Skeletal muscle tissue (tissue), 4 donors: ENCODE measurements around the gene ZFR. TPM values are rescaled to one million over a fixed set of nuclear protein-coding genes. Genes with fewer than 3 reads are reported as not detected.
"Not testable (repeated sequence)": the region's sequence is repeated elsewhere in the genome, so short reads cannot be mapped to it uniquely, and the experiment has no call there.

ENCODE experiments used
- H3K27ac ChIP-seq: one replicate; pipeline ENCODE4 v1.7.0; 2013; ENCODE audit warnings: mild to moderate bottlenecking, low read depth, low read length, inconsistent platforms
- H3K27me3 ChIP-seq, 3 donors: one replicate each; pipeline ENCODE4 v1.7.0; 2013; ENCODE audit warnings: low read length in 3 of 3; ENCODE audit not compliant: control insufficient read depth in 3 of 3, insufficient read depth in 3 of 3
- H3K36me3 ChIP-seq, 3 donors: one replicate each; pipeline ENCODE4 v1.7.0; 2013; ENCODE audit warnings: low read length in 3 of 3; ENCODE audit not compliant: control insufficient read depth in 3 of 3, insufficient read depth in 3 of 3
- H3K4me1 ChIP-seq, 3 donors: one replicate each; pipeline ENCODE4 v1.7.0; 2013; ENCODE audit warnings: low read length in 3 of 3, mild to moderate bottlenecking in 3 of 3; ENCODE audit not compliant: control insufficient read depth in 3 of 3, insufficient read depth in 3 of 3
- H3K4me3 ChIP-seq, 3 donors: one replicate each; pipeline ENCODE4 v1.7.0; 2013; ENCODE audit warnings: low read length in 3 of 3
- H3K9ac ChIP-seq, 3 donors: one replicate each; pipeline ENCODE4 v1.7.0; 2013; ENCODE audit warnings: low read length in 3 of 3, mild to moderate bottlenecking in 3 of 3, moderate library complexity in 2 of 3, low read depth in 1 of 3
- H3K9me3 ChIP-seq, 3 donors: one replicate each; pipeline ENCODE4 v1.7.0; 2013; ENCODE audit warnings: low read length in 3 of 3; ENCODE audit not compliant: control insufficient read depth in 3 of 3
- total RNA-seq: library from RNA; depleted of rRNA; stranded (reverse); fragments of >200 nt; gene quantifications from one replicate; pipeline ENCODE4 v1.2.3, GENCODE V29; 2014
- donor health status: Osteomylitis.

ZFR gene
- total RNA-seq, 1 donor from 2014 or later: 67.8 TPM

DNA sequence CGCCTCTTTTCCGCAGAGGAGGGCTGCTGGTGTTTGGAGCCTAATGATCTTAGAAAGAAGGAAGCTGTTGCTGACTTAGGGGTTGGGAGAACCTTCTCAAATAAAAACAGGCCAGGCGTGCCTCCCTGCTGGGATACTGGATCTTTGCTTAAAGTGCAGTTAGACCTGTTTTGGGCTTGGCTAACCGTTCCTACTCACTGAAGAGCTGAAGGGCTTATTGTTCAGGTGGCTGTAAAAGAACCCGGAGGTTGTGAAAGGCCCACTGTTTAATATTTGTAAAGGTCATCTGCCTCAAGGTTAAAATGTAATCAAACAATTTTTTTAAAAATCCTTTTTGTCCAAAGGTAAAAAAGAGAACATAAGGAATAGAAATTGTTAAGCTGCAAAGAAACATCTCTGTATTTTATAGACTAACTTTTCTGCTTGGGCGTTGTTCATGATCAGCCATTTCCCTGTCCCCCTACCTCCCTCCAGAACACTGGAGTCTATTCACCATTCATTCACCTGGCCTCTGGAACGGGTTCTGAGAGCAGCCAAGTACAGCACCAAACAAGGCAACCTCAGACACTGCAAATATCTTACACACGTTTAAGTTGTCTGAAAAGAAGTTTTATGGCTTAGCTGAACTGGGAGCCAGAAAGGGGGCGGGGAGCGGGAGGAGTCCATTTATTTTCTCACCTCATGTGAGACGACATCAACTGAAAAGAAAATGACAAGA, 113.2 kb downstream of the ZFR start:
- Histone ChIP-seq H3K27me3 (no peaks in the 10 kb centered on the region), H3K4me1 (peaks cover 0 to 4% (median 0%) of the 10 kb centered on the region in 3 donors), H3K9ac (no peak overlapping the region), H3K27ac (no peak overlapping the region), H3K36me3 (no peaks in the 10 kb centered on the region), H3K9me3 (no peaks in the 10 kb centered on the region), H3K4me3 (no peak overlapping the region)

DNA sequence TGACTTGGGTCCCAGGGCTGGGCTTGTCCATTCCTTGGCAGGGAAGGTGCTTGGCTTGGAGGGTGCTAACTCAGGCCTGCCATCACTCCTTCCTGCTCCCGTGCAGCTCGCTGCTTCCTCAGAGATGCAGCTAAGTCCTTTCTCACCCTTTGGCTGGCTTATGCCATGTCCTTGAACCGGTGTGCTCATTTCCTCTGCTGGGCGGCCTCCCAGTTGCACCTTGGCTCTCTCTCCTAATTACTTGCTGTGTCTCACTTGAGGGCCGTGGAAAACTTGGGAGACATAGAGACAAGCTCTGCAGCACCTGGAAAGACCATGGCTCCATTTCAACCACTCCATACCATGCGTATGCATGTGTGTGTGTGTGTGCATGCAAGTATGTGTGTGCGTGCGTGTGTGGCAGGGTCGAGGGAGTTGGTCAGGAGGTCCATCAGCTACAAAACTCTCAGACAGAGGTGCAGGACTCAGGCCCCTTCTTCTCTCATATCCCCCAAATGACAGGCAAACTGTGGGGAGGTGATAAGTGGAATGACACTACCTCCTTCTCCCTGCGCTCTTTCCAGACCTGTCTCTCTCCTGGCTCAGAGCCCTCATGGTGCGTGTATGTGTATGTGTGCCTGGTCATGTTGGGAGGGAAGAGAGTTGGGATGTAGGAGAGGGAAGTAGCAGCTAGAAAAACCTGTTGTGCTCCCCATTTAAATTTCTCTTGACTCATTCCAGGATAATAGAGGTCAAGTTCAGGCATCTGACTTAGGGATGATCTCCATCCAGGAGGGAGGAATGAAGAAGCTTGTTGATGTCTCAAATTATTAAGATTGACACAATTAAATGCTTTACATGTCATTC, 114.2 kb downstream of the ZFR start:
- no peaks in the 10 kb centered on the region for H3K27me3 ChIP-seq
- H3K4me3 ChIP-seq: no peak overlapping the region
- H3K36me3 ChIP-seq: no peaks in the 10 kb centered on the region
- no peaks in the 10 kb centered on the region for H3K9me3 ChIP-seq
- no peak overlapping the region for H3K27ac ChIP-seq
- H3K9ac ChIP-seq: no peak overlapping the region
- H3K4me1 ChIP-seq: peaks cover 0 to 4% (median 0%) of the 10 kb centered on the region in 3 donors

DNA sequence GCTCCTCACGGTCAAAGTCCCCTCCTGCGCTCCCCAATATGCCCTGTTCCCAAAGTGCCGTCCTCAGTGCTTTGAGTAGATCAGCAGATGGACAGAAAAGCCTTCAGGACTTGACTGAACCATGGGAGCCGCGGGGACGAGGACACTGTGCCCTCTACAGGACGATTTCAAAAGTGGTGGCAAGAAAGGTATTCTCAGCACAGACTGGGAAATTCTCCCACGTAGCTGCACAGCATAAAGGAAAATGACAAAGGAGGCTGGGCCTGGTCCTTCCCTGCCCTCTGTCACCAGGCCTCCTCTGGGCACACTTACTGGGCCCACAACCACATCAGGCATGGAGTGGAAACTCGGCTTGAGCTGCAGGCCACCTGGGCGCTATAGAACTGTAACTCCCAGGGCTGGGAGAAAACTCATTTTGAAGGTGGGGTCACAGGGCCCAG, 115.1 kb downstream of the ZFR start:
- no peak overlapping the region for H3K4me3 ChIP-seq
- H3K9me3 ChIP-seq: no peaks in the 10 kb centered on the region
- peak overlapping the region in 1 of 3 donors; percentile 8 for H3K9ac ChIP-seq
- peaks cover 0 to 8% (median 3%) of the 10 kb centered on the region in 3 donors for H3K4me1 ChIP-seq
- no peak overlapping the region for H3K27ac ChIP-seq
- no peaks in the 10 kb centered on the region for H3K27me3 ChIP-seq
- no peaks in the 10 kb centered on the region for H3K36me3 ChIP-seq

DNA sequence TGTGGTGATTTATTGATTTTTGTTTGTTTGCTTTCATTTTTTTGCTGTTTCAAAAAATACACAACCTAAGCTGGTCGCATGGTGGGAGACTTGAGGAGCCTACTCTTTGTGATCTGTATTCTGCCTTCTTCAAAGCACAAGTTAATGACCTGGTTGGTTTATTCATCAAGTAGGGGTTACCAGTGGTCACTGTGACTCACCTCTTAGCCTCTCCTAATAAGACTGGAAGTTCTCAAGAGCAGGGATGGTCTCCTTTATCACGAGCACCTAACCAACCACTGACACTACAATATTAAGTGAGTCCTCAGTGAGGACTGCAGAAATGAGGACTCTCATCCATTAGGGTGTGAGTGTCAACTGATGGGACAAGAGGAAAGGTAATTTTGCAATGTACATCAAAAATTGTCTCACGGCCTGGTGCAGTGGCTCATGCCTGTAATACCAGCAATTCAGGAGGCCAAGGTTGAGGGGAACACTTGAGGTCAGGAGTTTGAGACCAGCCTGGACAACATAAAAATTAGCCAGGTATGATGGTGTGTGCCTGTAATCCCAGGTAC, 118.2 kb downstream of the ZFR start:
- no peak overlapping the region for H3K4me3 ChIP-seq
- H3K9ac ChIP-seq: no peak overlapping the region
- peaks cover 0 to 2% (median 0%) of the 10 kb centered on the region in 3 donors for H3K9me3 ChIP-seq
- no peaks in the 10 kb centered on the region for H3K27me3 ChIP-seq
- H3K4me1 ChIP-seq: peaks cover 0 to 8% (median 3%) of the 10 kb centered on the region in 3 donors
- no peak overlapping the region for H3K27ac ChIP-seq
- no peaks in the 10 kb centered on the region for H3K36me3 ChIP-seq

DNA sequence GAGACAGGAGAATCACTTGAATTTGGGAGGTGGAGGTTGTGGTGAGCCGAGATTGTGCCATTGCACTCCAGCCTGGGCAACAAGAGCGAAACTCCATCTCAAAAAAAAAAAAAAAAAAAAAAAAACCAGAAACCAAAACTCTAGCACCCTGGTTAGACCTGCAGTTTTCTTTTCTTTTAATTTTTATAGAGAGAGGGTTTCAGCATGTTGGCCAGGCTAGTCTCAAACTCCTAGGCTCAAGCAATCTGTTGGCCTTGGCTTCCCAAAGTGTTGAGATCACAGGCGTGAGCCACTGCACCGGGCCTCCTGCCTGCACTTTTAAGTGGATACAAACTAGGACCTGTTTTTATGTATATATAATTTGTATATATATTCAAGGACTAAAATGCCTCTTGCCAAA, 118.9 kb downstream of the ZFR start:
- Histone ChIP-seq H3K4me1 (peaks cover 0 to 8% (median 3%) of the 10 kb centered on the region in 3 donors), H3K9me3 (peaks cover 0 to 2% (median 0%) of the 10 kb centered on the region in 3 donors), H3K27ac (no peak overlapping the region), H3K27me3 (no peaks in the 10 kb centered on the region), H3K36me3 (no peaks in the 10 kb centered on the region), H3K9ac (no peak overlapping the region), H3K4me3 (no peak overlapping the region)

DNA sequence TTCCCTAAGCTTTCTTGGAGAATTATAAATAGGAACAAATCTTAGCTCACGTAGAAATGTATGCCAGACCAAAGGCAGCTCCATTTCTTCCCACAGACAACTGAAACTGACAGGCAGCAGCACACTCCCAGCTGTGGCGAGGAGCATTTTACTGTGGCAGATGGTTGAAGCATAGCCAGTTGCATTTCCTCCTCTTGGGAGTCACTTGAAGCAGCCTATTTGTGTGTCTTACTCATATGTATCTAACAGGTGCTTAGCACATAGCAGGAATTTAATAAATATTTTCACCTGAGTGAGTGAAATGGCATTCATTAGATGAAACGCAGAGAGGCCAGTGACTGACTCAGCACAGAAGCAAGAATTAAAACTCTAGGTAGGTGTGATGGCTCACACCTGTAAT, 119.5 kb downstream of the ZFR start:
- no peak overlapping the region for H3K27ac ChIP-seq

DNA sequence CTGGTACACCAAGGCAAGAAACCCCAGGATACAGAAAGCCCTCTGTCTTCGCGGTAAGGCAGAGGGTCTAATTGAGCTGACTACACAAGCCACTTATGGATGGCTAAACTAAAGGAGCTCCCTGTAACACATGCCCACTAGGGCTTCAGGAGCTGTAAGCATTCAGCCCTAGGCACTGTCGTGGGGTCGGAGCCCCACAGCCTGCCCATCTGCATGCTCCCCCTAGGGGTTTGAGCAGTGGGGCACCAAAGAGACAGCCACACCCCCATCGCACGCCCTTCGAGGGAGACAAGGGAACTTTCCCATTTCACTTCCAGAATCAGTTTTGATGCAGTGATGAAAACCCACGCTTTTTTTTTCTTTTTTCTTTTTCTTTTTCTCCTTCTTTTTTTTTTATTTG, 120.8 kb downstream of the ZFR start:
- H3K4me3 ChIP-seq: no peak overlapping the region
- H3K4me1 ChIP-seq: peaks cover 0 to 3% (median 3%) of the 10 kb centered on the region in 3 donors
- H3K36me3 ChIP-seq: no peaks in the 10 kb centered on the region
- no peak overlapping the region for H3K9ac ChIP-seq
- H3K27ac ChIP-seq: no peak overlapping the region
- no peaks in the 10 kb centered on the region for H3K27me3 ChIP-seq
- peaks cover 0 to 2% (median 0%) of the 10 kb centered on the region in 3 donors for H3K9me3 ChIP-seq

More for the DNA sequence above, 119.5 kb downstream of the ZFR start:
- Histone ChIP-seq H3K9me3 (peaks cover 0 to 2% (median 0%) of the 10 kb centered on the region in 3 donors), H3K36me3 (no peaks in the 10 kb centered on the region), H3K4me1 (peaks cover 0 to 8% (median 3%) of the 10 kb centered on the region in 3 donors), H3K4me3 (no peak overlapping the region), H3K9ac (peak overlapping the region in 1 of 3 donors; percentile 20), H3K27me3 (no peaks in the 10 kb centered on the region)

DNA sequence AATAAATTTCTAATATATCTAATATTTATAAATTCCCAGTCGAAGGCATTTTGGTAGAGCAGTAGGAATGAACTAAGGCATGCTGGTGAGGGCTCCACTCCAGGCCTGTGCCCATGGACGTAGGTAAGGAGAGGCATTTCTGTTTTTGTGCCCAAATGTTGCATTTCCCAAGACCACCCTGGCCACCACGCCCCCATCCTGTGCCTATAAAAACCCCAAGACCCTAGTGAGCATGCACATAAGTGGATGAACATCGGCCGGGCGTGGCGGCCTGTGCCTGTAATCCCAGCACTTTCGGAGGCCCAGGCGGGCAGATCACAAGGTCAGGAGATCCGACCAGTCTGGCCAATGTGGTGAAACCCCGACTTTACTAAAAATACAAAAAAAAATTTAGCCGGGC, 121.7 kb downstream of the ZFR start:
- Histone ChIP-seq H3K36me3 (no peaks in the 10 kb centered on the region), H3K9me3 (peaks cover 0 to 2% (median 0%) of the 10 kb centered on the region in 3 donors), H3K27me3 (no peaks in the 10 kb centered on the region), H3K4me1 (peaks cover 0 to 3% (median 3%) of the 10 kb centered on the region in 3 donors), H3K4me3 (no peak overlapping the region), H3K9ac (no peak overlapping the region), H3K27ac (no peak overlapping the region)

DNA sequence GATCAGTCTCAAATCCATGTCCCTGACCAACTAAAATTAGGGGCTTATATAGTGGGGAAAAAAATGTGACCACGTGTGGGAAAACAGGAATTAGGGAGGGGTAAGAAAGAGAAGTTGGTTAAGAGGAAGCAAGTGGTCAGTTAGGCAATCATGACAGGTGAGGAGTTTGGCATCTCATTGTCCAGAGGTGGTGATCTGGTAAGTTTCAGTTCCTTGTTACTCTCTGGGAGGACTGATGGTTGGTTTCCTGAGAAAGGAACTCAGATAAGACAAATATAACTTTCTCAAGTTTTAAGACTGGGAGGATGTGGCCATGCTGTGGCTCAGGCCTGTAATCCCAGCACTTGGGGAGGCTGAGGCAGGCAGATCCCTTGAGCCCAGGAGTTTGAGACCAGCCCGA, 122.8 kb downstream of the ZFR start:
- not testable (repeated sequence) for H3K27ac ChIP-seq, H3K36me3 ChIP-seq, H3K4me1 ChIP-seq, H3K9ac ChIP-seq, H3K27me3 ChIP-seq, H3K9me3 ChIP-seq, H3K4me3 ChIP-seq

DNA sequence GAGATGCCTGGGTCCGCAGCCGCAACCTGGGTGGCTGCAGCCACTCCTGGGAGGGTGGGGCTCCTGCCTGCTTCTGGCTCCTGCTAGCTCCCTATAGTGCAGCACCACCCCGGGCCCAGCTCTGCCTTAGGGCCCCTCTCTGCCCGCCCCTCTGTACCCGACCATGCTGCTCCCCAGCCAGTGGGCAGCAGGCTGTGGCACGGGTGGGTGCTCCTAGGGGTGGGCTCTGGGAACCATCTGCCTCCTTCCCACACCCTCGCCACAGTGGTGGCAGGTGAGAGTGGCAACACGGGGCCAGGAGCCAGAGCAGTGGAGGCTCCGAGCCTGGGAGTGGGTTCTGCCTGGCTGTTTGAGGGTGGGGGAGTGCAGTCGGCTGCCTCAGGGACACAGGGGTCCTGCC, 124.0 kb downstream of the ZFR start:
- Histone ChIP-seq H3K9ac (no peak overlapping the region), H3K4me3 (no peak overlapping the region), H3K4me1 (peaks cover 0 to 3% (median 3%) of the 10 kb centered on the region in 3 donors)

More for the DNA sequence above, 124.0 kb downstream of the ZFR start:
- no peak overlapping the region for H3K27ac ChIP-seq
- H3K36me3 ChIP-seq: no peaks in the 10 kb centered on the region
- H3K27me3 ChIP-seq: no peaks in the 10 kb centered on the region
- H3K9me3 ChIP-seq: peaks cover 0 to 2% (median 0%) of the 10 kb centered on the region in 3 donors
